Large intestine (tissue), 3 donors: ENCODE measurements around the gene PGR. TPM values are rescaled to one million over a fixed set of nuclear protein-coding genes. Genes with fewer than 3 reads are reported as not detected.

Source experiments
- DNase-seq, 2 donors: peaks; one replicate each; pipeline versions ENCODE4 v3.0.0 to v3.0.0-alpha.2; 2013
- H3K27ac ChIP-seq: one replicate; pipeline ENCODE4 v1.5.1; 2013; ENCODE audit warnings: low read length
- H3K27me3 ChIP-seq: 2 replicates; pipeline ENCODE4 v1.6.1; 2013; ENCODE audit warnings: low read length; ENCODE audit not compliant: control insufficient read depth, insufficient read depth
- H3K36me3 ChIP-seq: 2 replicates; pipeline ENCODE4 v1.6.1; 2013; ENCODE audit warnings: low read length; ENCODE audit not compliant: control insufficient read depth, insufficient read depth
- H3K4me1 ChIP-seq: one replicate; pipeline ENCODE4 v1.6.1; 2013; ENCODE audit warnings: low read length; ENCODE audit not compliant: control insufficient read depth, insufficient read depth
- H3K4me3 ChIP-seq: one replicate; pipeline ENCODE4 v1.5.1; 2013; ENCODE audit warnings: low read length
- H3K9me3 ChIP-seq: one replicate; pipeline ENCODE4 v1.6.1; 2013; ENCODE audit warnings: mild to moderate bottlenecking, low read depth, low read length, moderate library complexity; ENCODE audit not compliant: control insufficient read depth
- WGBS: methylation state at CpG from one replicate; pipeline ENCODE4 v1.1.5; 2013; ENCODE audit warnings: low lambda C conversion rate; ENCODE audit not compliant: insufficient coverage; 5-methylcytosine and 5-hydroxymethylcytosine counted together
- polyA plus RNA-seq: library from polyadenylated mRNA; unstranded; fragments of 120-200 nt; gene quantifications from one replicate; pipeline ENCODE4 v1.2.1, GENCODE V29; 2013

The PGR gene
- polyA plus RNA-seq, 1 donor, result under 0.01 TPM

GRCh38 chr11:101127197-101127698 is 2.4 kb downstream of the PGR start:
- WGBS, result no CpG with 5 or more reads among the region's 55 CpGs
- H3K27me3 ChIP-seq, result peaks cover 61% of the 10 kb centered on the region
- no peaks in the 10 kb centered on the region for H3K36me3 ChIP-seq
- peaks cover 7% of the 10 kb centered on the region for H3K9me3 ChIP-seq
- H3K4me1 ChIP-seq, result peaks cover 4% of the 10 kb centered on the region
- DNase-seq, result peak in 1 of 2 donors; percentile 7
- H3K27ac ChIP-seq, result no peak overlapping the region
- H3K4me3 ChIP-seq, result peak overlapping the region; percentile 7

- no peak for DNase-seq
- Histone ChIP-seq H3K27me3 (peaks cover 58% of the 10 kb centered on the region), H3K27ac (no peak overlapping the region), H3K36me3 (no peaks in the 10 kb centered on the region), H3K9me3 (peaks cover 7% of the 10 kb centered on the region), H3K4me3 (peak overlapping the region; percentile 7), H3K4me1 (peaks cover 4% of the 10 kb centered on the region)
- 0% methylated on average over 2 of the region's 18 CpGs for WGBS
These were observed 2.9 kb downstream of the PGR start for GRCh38 chr11:101126551-101127196.

- DNase-seq, result no peak
These were observed 13.9 kb downstream of the PGR start for GRCh38 chr11:101115671-101116160.

DNA sequence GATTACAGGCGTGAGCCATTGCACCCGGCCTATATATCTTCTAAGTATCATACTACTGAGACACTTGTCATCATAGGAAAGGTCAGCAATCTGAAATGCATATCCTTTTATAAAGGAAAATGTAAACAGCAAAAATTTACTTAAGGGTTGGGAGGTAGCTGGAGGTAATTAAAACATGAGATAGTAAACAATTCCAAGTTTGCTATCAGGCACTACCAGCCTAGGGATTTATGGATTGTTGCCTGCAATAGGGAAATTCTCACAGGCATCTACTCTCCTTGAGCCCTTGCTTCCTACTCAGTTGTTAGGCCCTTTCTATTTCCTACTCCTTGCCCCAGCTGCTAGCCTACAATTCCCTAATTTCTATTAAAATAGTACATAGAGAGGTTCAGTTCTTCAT is 16.1 kb downstream of the PGR start:
- Histone ChIP-seq H3K9me3 (no peaks in the 10 kb centered on the region), H3K4me3 (no peak overlapping the region), H3K27me3 (no peaks in the 10 kb centered on the region), H3K27ac (no peak overlapping the region), H3K36me3 (no peaks in the 10 kb centered on the region), H3K4me1 (no peaks in the 10 kb centered on the region)
- WGBS, result no CpG with 5 or more reads among the region's 2 CpGs
- DNase-seq, result no peak

More at GRCh38 chr11:101115671-101116160, 13.9 kb downstream of the PGR start:
- Histone ChIP-seq H3K9me3 (no peaks in the 10 kb centered on the region), H3K36me3 (no peaks in the 10 kb centered on the region), H3K27me3 (no peaks in the 10 kb centered on the region), H3K4me3 (no peak overlapping the region), H3K27ac (no peak overlapping the region), H3K4me1 (no peaks in the 10 kb centered on the region)
- 60% methylated on average over 1 of the region's 4 CpGs for WGBS

GRCh38 chr11:101104716-101105115 is 24.9 kb downstream of the PGR start:
- H3K36me3 ChIP-seq, result no peaks in the 10 kb centered on the region
- DNase-seq, result no peak
- H3K4me1 ChIP-seq, result no peaks in the 10 kb centered on the region
- H3K9me3 ChIP-seq, result no peaks in the 10 kb centered on the region
- H3K4me3 ChIP-seq, result no peak overlapping the region
- no peaks in the 10 kb centered on the region for H3K27me3 ChIP-seq
- H3K27ac ChIP-seq, result no peak overlapping the region

DNA sequence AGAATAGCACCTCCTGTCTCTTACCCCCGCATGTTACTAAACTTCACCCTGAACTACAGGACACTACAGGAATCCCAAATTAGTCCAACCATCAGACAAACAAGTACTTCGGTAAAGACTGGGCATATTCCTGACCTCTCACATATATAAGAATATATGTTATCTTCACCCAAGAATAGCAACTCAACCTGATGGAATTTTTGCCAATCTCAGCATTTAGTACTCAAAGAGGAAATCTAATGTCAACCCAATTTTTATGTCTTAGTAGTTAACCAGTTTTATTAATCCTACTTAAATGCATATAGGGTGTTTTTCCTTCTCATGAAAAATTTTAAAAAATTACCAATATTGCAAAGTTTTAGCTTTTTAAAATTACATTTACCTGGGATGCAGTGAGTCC is 26.2 kb downstream of the PGR start:
- Histone ChIP-seq H3K4me1 (no peaks in the 10 kb centered on the region), H3K9me3 (no peaks in the 10 kb centered on the region), H3K4me3 (no peak overlapping the region), H3K36me3 (no peaks in the 10 kb centered on the region), H3K27me3 (no peaks in the 10 kb centered on the region), H3K27ac (no peak overlapping the region)
- no CpG with 5 or more reads among the region's 2 CpGs for WGBS
- DNase-seq, result no peak

DNA sequence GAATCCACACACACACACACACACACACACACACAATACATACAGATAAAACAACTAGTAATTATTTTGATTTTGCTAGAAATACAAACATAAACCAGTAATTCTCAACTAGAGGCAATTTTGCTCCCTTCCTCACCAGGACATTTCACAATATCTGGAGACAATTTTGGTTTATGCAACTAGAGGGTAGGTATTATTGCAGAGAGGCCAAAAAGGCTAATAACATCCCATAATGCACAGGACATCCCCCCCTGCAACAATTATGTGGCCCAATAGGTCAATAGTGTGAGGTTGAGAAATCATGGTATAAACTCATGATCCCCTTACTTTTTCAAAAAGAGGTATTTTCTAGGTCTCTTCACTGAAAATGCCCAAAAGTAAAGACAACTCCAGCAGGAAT is 29.0 kb downstream of the PGR start:
- Histone ChIP-seq H3K9me3 (no peaks in the 10 kb centered on the region), H3K36me3 (no peaks in the 10 kb centered on the region), H3K27me3 (no peaks in the 10 kb centered on the region), H3K27ac (no peak overlapping the region), H3K4me1 (no peaks in the 10 kb centered on the region), H3K4me3 (no peak overlapping the region)
- no peak for DNase-seq

GRCh38 chr11:101096036-101096704 is 33.4 kb downstream of the PGR start:
- Histone ChIP-seq H3K36me3 (no peaks in the 10 kb centered on the region), H3K4me3 (no peak overlapping the region), H3K27ac (no peak overlapping the region), H3K9me3 (no peaks in the 10 kb centered on the region), H3K27me3 (no peaks in the 10 kb centered on the region), H3K4me1 (no peaks in the 10 kb centered on the region)
- DNase-seq, result no peak
- no CpG with 5 or more reads among the region's 4 CpGs for WGBS

DNA sequence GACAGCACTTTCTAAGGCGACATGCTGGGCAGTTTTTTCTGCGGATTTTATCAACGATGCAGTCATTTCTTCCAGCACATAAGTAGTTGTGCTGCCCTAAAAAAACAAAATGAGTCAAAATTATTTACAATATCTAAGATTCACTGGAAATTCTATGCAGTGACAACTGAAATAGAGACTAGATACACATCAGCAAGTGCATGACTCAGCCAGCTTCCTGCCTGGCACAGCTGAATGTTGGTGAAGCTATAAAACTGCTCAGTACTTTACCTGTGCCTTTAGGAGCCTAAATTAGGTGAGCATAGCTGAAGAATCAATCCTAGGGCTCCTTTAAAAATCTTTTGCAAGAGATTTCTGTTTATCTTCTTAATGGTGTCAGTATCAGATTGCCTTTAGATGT is 37.8 kb downstream of the PGR start:
- no peaks in the 10 kb centered on the region for H3K36me3 ChIP-seq
- H3K27me3 ChIP-seq, result no peaks in the 10 kb centered on the region
- WGBS, result 100% methylated on average over 2 of the region's 3 CpGs
- no peak overlapping the region for H3K27ac ChIP-seq
- DNase-seq, result no peak
- H3K4me3 ChIP-seq, result no peak overlapping the region
- H3K9me3 ChIP-seq, result no peaks in the 10 kb centered on the region
- no peaks in the 10 kb centered on the region for H3K4me1 ChIP-seq

DNA sequence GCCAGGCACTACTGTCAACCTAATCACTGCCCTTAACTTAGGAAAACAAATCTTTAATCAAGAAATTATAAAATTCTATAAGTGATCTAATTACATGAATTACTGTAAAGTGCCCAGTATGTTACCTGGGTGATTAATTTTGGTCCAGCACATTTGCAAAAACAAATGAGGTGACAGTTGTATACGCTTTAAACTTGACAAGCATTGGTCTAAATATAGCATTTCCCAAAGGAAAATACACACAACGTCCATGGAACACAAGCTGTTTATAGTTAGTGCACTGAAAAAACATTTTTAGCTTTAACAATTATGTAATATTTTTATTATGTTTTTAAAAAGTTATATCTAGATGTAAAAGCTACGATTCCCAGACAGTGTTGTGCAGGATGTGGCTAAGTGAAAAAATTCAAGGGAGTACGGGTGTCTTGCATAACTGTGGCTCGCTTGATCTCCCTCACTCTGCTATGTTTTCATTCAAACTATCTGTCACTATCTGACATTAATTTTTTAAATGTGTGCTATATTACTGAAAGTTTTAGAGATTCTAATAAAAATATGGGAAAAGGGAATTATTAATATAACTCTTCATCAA is 38.8 kb downstream of the PGR start:
- Histone ChIP-seq H3K4me3 (no peak overlapping the region), H3K4me1 (no peaks in the 10 kb centered on the region), H3K9me3 (no peaks in the 10 kb centered on the region), H3K27ac (no peak overlapping the region), H3K36me3 (no peaks in the 10 kb centered on the region), H3K27me3 (no peaks in the 10 kb centered on the region)
- WGBS, result 60% methylated on average over 2 of the region's 5 CpGs
- no peak for DNase-seq
